WTC11 (cell line): ENCODE measurements around the gene CCDC28A. TPM values are rescaled to one million over a fixed set of nuclear protein-coding genes. Genes with fewer than 3 reads are reported as not detected.

Experiments used
- ATAC-seq: fragments of 200-7000 bp; cut with Tn5 transposase; 2 replicates; pipeline ENCODE4 v1.10.0; 2021; ENCODE audit warnings: mild to moderate bottlenecking, moderate library complexity
- CTCF ChIA-PET: fragments of 300-600 bp; sonication (Branson Sonifier 250); formaldehyde crosslinking; loops from one replicate; lab custom pipeline; 2021; ENCODE audit warnings: antibody characterized with exemption; lab: Charles Lee
- POLR2A ChIA-PET: fragments of 350-600 bp; sonication (Branson Sonifier 250); formaldehyde crosslinking; loops from one replicate; lab custom pipeline; 2021; ENCODE audit warnings: antibody characterized with exemption; lab: Charles Lee
- DNase-seq: peaks from one replicate; pipeline ENCODE4 v3.0.0; 2021; ENCODE audit warnings: low spot score
- H3K27ac Mint-ChIP-seq: 2 replicates; pipeline ENCODE4 v1.8.0; 2021; ENCODE audit warnings: mixed read lengths
- H3K27me3 Mint-ChIP-seq: 2 replicates; pipeline ENCODE4 v1.8.0; 2021; ENCODE audit warnings: low read depth, mild to moderate bottlenecking, moderate library complexity, mixed read lengths
- H3K36me3 Mint-ChIP-seq: 2 replicates; pipeline ENCODE4 v1.8.0; 2021; ENCODE audit warnings: mixed read lengths
- H3K4me1 Mint-ChIP-seq: 2 replicates; pipeline ENCODE4 v1.8.0; 2022; ENCODE audit warnings: mixed read lengths
- H3K4me3 Mint-ChIP-seq: 2 replicates; pipeline ENCODE4 v1.8.0; 2021; ENCODE audit warnings: mild to moderate bottlenecking, moderate library complexity, mixed read lengths
- H3K9me3 Mint-ChIP-seq: 2 replicates; pipeline ENCODE4 v1.8.0; 2021; ENCODE audit warnings: mixed read lengths
- ARID4B ChIP-seq: sonication (generic); formaldehyde crosslinking; IDR thresholded peaks from 2 replicates; pipeline ENCODE4 v1.8.0; 2023; ENCODE audit warnings: missing genetic modification reagents, mild to moderate bottlenecking, borderline replicate concordance
- ATF3 ChIP-seq: sonication (generic); formaldehyde crosslinking; conservative IDR thresholded peaks from 2 replicates; pipeline ENCODE4 v1.8.1; 2022; ENCODE audit warnings: mild to moderate bottlenecking, missing genetic modification reagents
- ESRRA ChIP-seq: sonication (generic); formaldehyde crosslinking; IDR thresholded peaks from 2 replicates; pipeline ENCODE4 v1.8.1; 2022; ENCODE audit warnings: mild to moderate bottlenecking, missing genetic modification reagents, borderline replicate concordance
- IRF2 ChIP-seq: sonication (generic); formaldehyde crosslinking; IDR thresholded peaks from 2 replicates; pipeline ENCODE4 v1.8.0; 2022; ENCODE audit warnings: low read depth, missing genetic modification reagents, borderline replicate concordance
- JUN ChIP-seq: sonication (generic); formaldehyde crosslinking; IDR thresholded peaks from 2 replicates; pipeline ENCODE4 v1.8.0; 2023; ENCODE audit warnings: mild to moderate bottlenecking, missing genetic modification reagents
- MAX ChIP-seq: sonication (generic); formaldehyde crosslinking; IDR thresholded peaks from 2 replicates; pipeline ENCODE4 v1.8.0; 2022; ENCODE audit warnings: mild to moderate bottlenecking, missing genetic modification reagents
- NR3C1 ChIP-seq: sonication (generic); formaldehyde crosslinking; conservative IDR thresholded peaks from 2 replicates; pipeline ENCODE4 v1.8.1; 2023; ENCODE audit warnings: low read depth, mild to moderate bottlenecking, missing genetic modification reagents
- OVOL2 ChIP-seq: fragments of 250-450 bp; sonication (Bioruptor Pico); IDR thresholded peaks from 2 replicates; pipeline ENCODE4 v1.9.0; 2021; ENCODE audit warnings: mild to moderate bottlenecking, borderline replicate concordance
- PRRX2 ChIP-seq: fragments of 250-450 bp; sonication (Bioruptor Pico); IDR thresholded peaks from 2 replicates; pipeline ENCODE4 v1.8.0; 2021; ENCODE audit warnings: mild to moderate bottlenecking
- RELA ChIP-seq: sonication (generic); formaldehyde crosslinking; IDR thresholded peaks from 2 replicates; pipeline ENCODE4 v1.8.1; 2022; ENCODE audit warnings: missing genetic modification reagents, mild to moderate bottlenecking, borderline replicate concordance
- SOX15 ChIP-seq: fragments of 250-450 bp; sonication (Bioruptor Pico); IDR thresholded peaks from 2 replicates; pipeline ENCODE4 v1.9.0; 2021; ENCODE audit warnings: mild to moderate bottlenecking
- SP1 ChIP-seq: sonication (generic); formaldehyde crosslinking; conservative IDR thresholded peaks from 2 replicates; pipeline ENCODE4 v1.8.1; 2022; ENCODE audit warnings: missing genetic modification reagents
- STAT6 ChIP-seq: sonication (generic); formaldehyde crosslinking; conservative IDR thresholded peaks from 2 replicates; pipeline ENCODE4 v1.8.1; 2023; ENCODE audit warnings: mild to moderate bottlenecking, low read depth, missing genetic modification reagents, moderate library complexity
- ZBTB21 ChIP-seq: sonication (generic); formaldehyde crosslinking; IDR thresholded peaks from 2 replicates; pipeline ENCODE4 v1.8.1; 2023; ENCODE audit warnings: mild to moderate bottlenecking, missing genetic modification reagents, borderline replicate concordance
- ZBTB43 ChIP-seq: sonication (generic); formaldehyde crosslinking; IDR thresholded peaks from 2 replicates; pipeline ENCODE4 v1.8.1; 2023; ENCODE audit warnings: mild to moderate bottlenecking, missing genetic modification reagents
- ZNF423 ChIP-seq: fragments of 250-450 bp; sonication (Bioruptor Pico); IDR thresholded peaks from 2 replicates; pipeline ENCODE4 v2.1.2; 2022; ENCODE audit warnings: mild to moderate bottlenecking, moderate library complexity
- total RNA-seq: library from RNA; stranded (reverse); gene quantifications from 3 replicates; pipeline ENCODE4 v1.2.3, GENCODE V29; 2021
- TF ChIP-seq, protein P1 (sequence below): sonication (generic); formaldehyde crosslinking; IDR thresholded peaks from 2 replicates; pipeline ENCODE4 v1.8.1; 2023; ENCODE audit warnings: mild to moderate bottlenecking, missing genetic modification reagents, borderline replicate concordance
- TF ChIP-seq, protein P2 (sequence below): fragments of 250-450 bp; sonication (Bioruptor Pico); IDR thresholded peaks from 2 replicates; pipeline ENCODE4 v1.9.0; 2021; ENCODE audit warnings: mild to moderate bottlenecking

CCDC28A gene
- total RNA-seq, 1 experiment from 2014 or later, result 8.7 TPM

DNA sequence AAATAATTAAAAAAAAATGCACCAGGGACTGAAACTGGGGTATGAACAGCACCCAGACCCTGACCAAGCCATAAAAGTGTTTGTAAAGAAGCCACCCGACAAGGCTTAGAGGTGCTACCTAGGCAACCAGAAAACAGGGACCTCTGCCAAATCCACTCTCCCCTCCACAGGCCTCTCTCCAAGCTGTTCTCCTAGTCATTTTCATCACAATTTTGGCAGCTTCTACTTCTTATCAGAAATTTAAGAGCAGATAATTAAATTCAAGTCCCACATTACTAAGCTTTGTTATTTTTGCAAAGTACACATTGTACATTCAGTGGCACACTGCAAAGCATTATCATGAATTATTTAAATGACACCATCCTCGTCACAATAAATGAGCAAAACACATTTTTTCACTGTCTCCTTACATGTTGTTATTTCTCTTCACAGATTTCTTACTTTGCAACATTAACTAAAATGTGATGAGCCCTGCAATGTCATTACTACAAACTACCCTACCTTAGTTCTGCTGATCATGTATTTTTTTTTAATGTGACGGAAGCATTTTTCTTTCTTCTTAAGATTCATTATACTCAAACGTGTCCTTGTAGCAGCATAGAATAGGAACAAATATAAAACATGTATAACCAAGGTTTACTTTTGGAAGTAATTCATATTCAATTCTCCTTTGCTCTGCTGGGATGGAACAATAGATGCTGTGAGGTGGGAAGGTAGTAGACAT is 60.4 kb downstream of the CCDC28A start:
- POLR2A ChIA-PET, result no interaction called here
- Mint-ChIP-seq H3K4me3 (no peak overlapping the region), H3K27ac (no peak overlapping the region), H3K27me3 (no peaks in the 10 kb centered on the region), H3K36me3 (no peaks in the 10 kb centered on the region), H3K4me1 (peaks cover 6% of the 10 kb centered on the region), H3K9me3 (peaks cover 4% of the 10 kb centered on the region)
- TF ChIP-seq ATF3 (CRISPR knock-in tag) (no peak), ZBTB21 (no peak), NR3C1 (CRISPR knock-in tag) (no peak), IRF2 (CRISPR knock-in tag) (no peak), ZNF423 (CRISPR knock-in tag) (no peak), ESRRA (CRISPR knock-in tag) (no peak), OVOL2 (no peak)
- TF ChIP-seq, protein P1, sequence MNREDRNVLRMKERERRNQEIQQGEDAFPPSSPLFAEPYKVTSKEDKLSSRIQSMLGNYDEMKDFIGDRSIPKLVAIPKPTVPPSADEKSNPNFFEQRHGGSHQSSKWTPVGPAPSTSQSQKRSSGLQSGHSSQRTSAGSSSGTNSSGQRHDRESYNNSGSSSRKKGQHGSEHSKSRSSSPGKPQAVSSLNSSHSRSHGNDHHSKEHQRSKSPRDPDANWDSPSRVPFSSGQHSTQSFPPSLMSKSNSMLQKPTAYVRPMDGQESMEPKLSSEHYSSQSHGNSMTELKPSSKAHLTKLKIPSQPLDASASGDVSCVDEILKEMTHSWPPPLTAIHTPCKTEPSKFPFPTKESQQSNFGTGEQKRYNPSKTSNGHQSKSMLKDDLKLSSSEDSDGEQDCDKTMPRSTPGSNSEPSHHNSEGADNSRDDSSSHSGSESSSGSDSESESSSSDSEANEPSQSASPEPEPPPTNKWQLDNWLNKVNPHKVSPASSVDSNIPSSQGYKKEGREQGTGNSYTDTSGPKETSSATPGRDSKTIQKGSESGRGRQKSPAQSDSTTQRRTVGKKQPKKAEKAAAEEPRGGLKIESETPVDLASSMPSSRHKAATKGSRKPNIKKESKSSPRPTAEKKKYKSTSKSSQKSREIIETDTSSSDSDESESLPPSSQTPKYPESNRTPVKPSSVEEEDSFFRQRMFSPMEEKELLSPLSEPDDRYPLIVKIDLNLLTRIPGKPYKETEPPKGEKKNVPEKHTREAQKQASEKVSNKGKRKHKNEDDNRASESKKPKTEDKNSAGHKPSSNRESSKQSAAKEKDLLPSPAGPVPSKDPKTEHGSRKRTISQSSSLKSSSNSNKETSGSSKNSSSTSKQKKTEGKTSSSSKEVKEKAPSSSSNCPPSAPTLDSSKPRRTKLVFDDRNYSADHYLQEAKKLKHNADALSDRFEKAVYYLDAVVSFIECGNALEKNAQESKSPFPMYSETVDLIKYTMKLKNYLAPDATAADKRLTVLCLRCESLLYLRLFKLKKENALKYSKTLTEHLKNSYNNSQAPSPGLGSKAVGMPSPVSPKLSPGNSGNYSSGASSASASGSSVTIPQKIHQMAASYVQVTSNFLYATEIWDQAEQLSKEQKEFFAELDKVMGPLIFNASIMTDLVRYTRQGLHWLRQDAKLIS, result no peak
- TF ChIP-seq, protein P2, sequence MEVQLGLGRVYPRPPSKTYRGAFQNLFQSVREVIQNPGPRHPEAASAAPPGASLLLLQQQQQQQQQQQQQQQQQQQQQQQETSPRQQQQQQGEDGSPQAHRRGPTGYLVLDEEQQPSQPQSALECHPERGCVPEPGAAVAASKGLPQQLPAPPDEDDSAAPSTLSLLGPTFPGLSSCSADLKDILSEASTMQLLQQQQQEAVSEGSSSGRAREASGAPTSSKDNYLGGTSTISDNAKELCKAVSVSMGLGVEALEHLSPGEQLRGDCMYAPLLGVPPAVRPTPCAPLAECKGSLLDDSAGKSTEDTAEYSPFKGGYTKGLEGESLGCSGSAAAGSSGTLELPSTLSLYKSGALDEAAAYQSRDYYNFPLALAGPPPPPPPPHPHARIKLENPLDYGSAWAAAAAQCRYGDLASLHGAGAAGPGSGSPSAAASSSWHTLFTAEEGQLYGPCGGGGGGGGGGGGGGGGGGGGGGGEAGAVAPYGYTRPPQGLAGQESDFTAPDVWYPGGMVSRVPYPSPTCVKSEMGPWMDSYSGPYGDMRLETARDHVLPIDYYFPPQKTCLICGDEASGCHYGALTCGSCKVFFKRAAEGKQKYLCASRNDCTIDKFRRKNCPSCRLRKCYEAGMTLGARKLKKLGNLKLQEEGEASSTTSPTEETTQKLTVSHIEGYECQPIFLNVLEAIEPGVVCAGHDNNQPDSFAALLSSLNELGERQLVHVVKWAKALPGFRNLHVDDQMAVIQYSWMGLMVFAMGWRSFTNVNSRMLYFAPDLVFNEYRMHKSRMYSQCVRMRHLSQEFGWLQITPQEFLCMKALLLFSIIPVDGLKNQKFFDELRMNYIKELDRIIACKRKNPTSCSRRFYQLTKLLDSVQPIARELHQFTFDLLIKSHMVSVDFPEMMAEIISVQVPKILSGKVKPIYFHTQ (CRISPR knock-in tag), result no peak
- CTCF ChIA-PET, result no interaction called here
- DNase-seq (no peak), ATAC-seq (no peak)

GRCh38 chr6:138837246-138837645 is 63.7 kb downstream of the CCDC28A start:
- peaks cover 8% of the 10 kb centered on the region for H3K9me3 Mint-ChIP-seq
- H3K27ac Mint-ChIP-seq, result no peak overlapping the region
- ChIA-PET CTCF (no interaction called here), POLR2A (no interaction called here)
- no peak for DNase-seq
- H3K27me3 Mint-ChIP-seq, result no peaks in the 10 kb centered on the region
- no peaks in the 10 kb centered on the region for H3K36me3 Mint-ChIP-seq
- no peaks in the 10 kb centered on the region for H3K4me1 Mint-ChIP-seq
- no peak overlapping the region for H3K4me3 Mint-ChIP-seq
- ATAC-seq, result no peak
- TF ChIP-seq RELA (CRISPR knock-in tag) (no peak), PRRX2 (CRISPR knock-in tag) (no peak), SP1 (no peak), ZBTB43 (CRISPR knock-in tag) (no peak), STAT6 (no peak), JUN (no peak), ARID4B (CRISPR knock-in tag) (no peak), MAX (no peak), SOX15 (CRISPR knock-in tag) (no peak)
